ENCODE results near the gene RAB19. TPM values are rescaled to one million over a fixed set of nuclear protein-coding genes. Genes with fewer than 3 reads are reported as not detected.

Gene RAB19
- total and polyA plus RNA-seq, 4 experiments from 2014 or later: 1.6 to 3.2 (median 2.3) TPM

GRCh38 chr7:140458201-140458600 is 54.3 kb downstream of the RAB19 start:
- Mint-ChIP-seq H3K4me1 (peaks cover 16 to 36% (median 20%) of the 10 kb centered on the region in 4 donors), H3K27ac (peak overlapping the region in 2 of 7 donors; percentile 16 to 42), H3K9me3 (peaks cover 0 to 1% (median 0%) of the 10 kb centered on the region in 8 donors), H3K36me3 (peaks cover 61 to 79% of the 10 kb centered on the region in 2 donors), H3K4me3 (no peak overlapping the region), H3K27me3 (no peaks in the 10 kb centered on the region)
- Histone ChIP-seq H3K36me3 (ENCODE audit: insufficient read depth, low read length) (peaks cover 57% of the 10 kb centered on the region), H3K9me3 (ENCODE audit: control insufficient read depth in 1 of 2, low read length in 2 of 2) (no peaks in the 10 kb centered on the region), H3K27ac (ENCODE audit: low read depth, low read length) (no peak overlapping the region), H3K4me1 (ENCODE audit: insufficient read depth, low read length) (no peaks in the 10 kb centered on the region), H3K27me3 (ENCODE audit: insufficient read depth, low read length) (no peaks in the 10 kb centered on the region), H3K4me3 (ENCODE audit: low read length in 2 of 2) (no peak overlapping the region)
- CTCF ChIA-PET (ENCODE audit: partially characterized antibody): interaction anchor here (1.9 kb wide), 1 partner anchor 15 kb away, joined by 5 read pairs; no protein-coding TSS in a partner anchor
- intact Hi-C loops (cut with micrococcal nuclease): loop anchor here (10.0 kb wide), 1 partner anchor 103 kb away; no protein-coding TSS in a partner anchor
- POLR2A ChIA-PET (ENCODE audit: partially characterized antibody): no interaction called here
- DNase-seq: no peak

- Mint-ChIP-seq H3K4me3 (no peak overlapping the region), H3K27ac (peak overlapping the region in 2 of 7 donors; percentile 23 to 66), H3K4me1 (peaks cover 16 to 30% (median 19%) of the 10 kb centered on the region in 4 donors), H3K27me3 (no peaks in the 10 kb centered on the region), H3K36me3 (peaks cover 54 to 76% of the 10 kb centered on the region in 2 donors), H3K9me3 (peaks cover 0 to 1% (median 0%) of the 10 kb centered on the region in 8 donors)
- Histone ChIP-seq H3K27me3 (ENCODE audit: insufficient read depth, low read length) (no peaks in the 10 kb centered on the region), H3K27ac (ENCODE audit: low read depth, low read length) (no peak overlapping the region), H3K36me3 (ENCODE audit: insufficient read depth, low read length) (peaks cover 53% of the 10 kb centered on the region), H3K4me3 (ENCODE audit: low read length in 2 of 2) (no peak overlapping the region), H3K9me3 (ENCODE audit: control insufficient read depth in 1 of 2, low read length in 2 of 2) (no peaks in the 10 kb centered on the region), H3K4me1 (ENCODE audit: insufficient read depth, low read length) (no peaks in the 10 kb centered on the region)
- ChIA-PET POLR2A (ENCODE audit: partially characterized antibody) (no interaction called here), CTCF (ENCODE audit: partially characterized antibody) (no interaction called here)
- intact Hi-C loops (cut with micrococcal nuclease): loop anchor here (10.0 kb wide), 1 partner anchor 104 kb away; no protein-coding TSS in a partner anchor
- no peak for DNase-seq
Observed at GRCh38 chr7:140458916-140459315, 55.1 kb downstream of the RAB19 start.

- Mint-ChIP-seq H3K36me3 (peaks cover 35 to 55% of the 10 kb centered on the region in 2 donors), H3K27me3 (no peaks in the 10 kb centered on the region)
- POLR2A ChIA-PET (ENCODE audit: partially characterized antibody): interaction anchor here (0.6 to 2.0 kb wide), 2 partner anchors 9 to 12 kb away, joined by 3 to 4 read pairs; no protein-coding TSS in a partner anchor
Observed at GRCh38 chr7:140463111-140463510, 59.3 kb downstream of the RAB19 start.

GRCh38 chr7:140475747-140476333 is 72.0 kb downstream of the RAB19 start:
- peak overlapping the region; percentile 22 to 97 (median 74) for H3K4me3 Mint-ChIP-seq
- DNase-seq: peak; percentile 52 to 67 (median 60)
- intact Hi-C loops (cut with micrococcal nuclease): loop anchor here (1.0 to 10.0 kb wide), 7 partner anchors 17 to 1134 kb away; partner anchors contain the start of genes BRAF, FMC1, HIPK2 and PARP12
- H3K27ac Mint-ChIP-seq: peak overlapping the region; percentile 26 to 94 (median 59)
- Histone ChIP-seq H3K27ac (ENCODE audit: low read depth, low read length) (no peak overlapping the region), H3K4me3 (ENCODE audit: low read length in 2 of 2) (no peak overlapping the region), H3K36me3 (ENCODE audit: insufficient read depth, low read length) (peaks cover 8% of the 10 kb centered on the region), H3K27me3 (ENCODE audit: insufficient read depth, low read length) (no peaks in the 10 kb centered on the region), H3K9me3 (ENCODE audit: control insufficient read depth in 1 of 2, low read length in 2 of 2) (no peaks in the 10 kb centered on the region), H3K4me1 (ENCODE audit: insufficient read depth, low read length) (peaks cover 25% of the 10 kb centered on the region)
- POLR2A ChIA-PET (ENCODE audit: partially characterized antibody): interaction anchor here (3.2 to 6.4 kb wide), 2 partner anchors 16 to 198 kb away, joined by 17 to 38 read pairs; partner anchors contain the start of gene ADCK2
- H3K4me1 Mint-ChIP-seq: peaks cover 22 to 52% (median 34%) of the 10 kb centered on the region in 4 donors
- H3K9me3 Mint-ChIP-seq: peaks cover 0 to 2% (median 0%) of the 10 kb centered on the region in 8 donors
- CTCF ChIA-PET (ENCODE audit: partially characterized antibody): interaction anchor here (0.6 to 8.9 kb wide), 15 partner anchors 13 to 298 kb away, joined by 3 to 214 read pairs (median 3); partner anchors contain the start of gene KDM7A
- no peaks in the 10 kb centered on the region for H3K27me3 Mint-ChIP-seq
- H3K36me3 Mint-ChIP-seq: peaks cover 5 to 21% of the 10 kb centered on the region in 2 donors

More at GRCh38 chr7:140463111-140463510, 59.3 kb downstream of the RAB19 start:
- no peak overlapping the region for H3K4me3 Mint-ChIP-seq
- H3K36me3 ChIP-seq (ENCODE audit: insufficient read depth, low read length): peaks cover 38% of the 10 kb centered on the region
- DNase-seq: no peak
- H3K27me3 ChIP-seq (ENCODE audit: insufficient read depth, low read length): no peaks in the 10 kb centered on the region
- peaks cover 8 to 15% (median 12%) of the 10 kb centered on the region in 4 donors for H3K4me1 Mint-ChIP-seq
- no peak overlapping the region for H3K4me3 ChIP-seq (ENCODE audit: low read length in 2 of 2)
- CTCF ChIA-PET (ENCODE audit: partially characterized antibody): interaction anchor here (1.2 to 1.4 kb wide), 3 partner anchors 12 to 31 kb away, joined by 3 to 5 read pairs (median 4); no protein-coding TSS in a partner anchor
- peak overlapping the region in 1 of 7 donors; percentile 17 for H3K27ac Mint-ChIP-seq
- H3K4me1 ChIP-seq (ENCODE audit: insufficient read depth, low read length): no peaks in the 10 kb centered on the region
- H3K9me3 Mint-ChIP-seq: peaks cover 0 to 1% (median 0%) of the 10 kb centered on the region in 8 donors
- intact Hi-C loops (cut with micrococcal nuclease): no loop called here
- H3K27ac ChIP-seq (ENCODE audit: low read depth, low read length): no peak overlapping the region
- H3K9me3 ChIP-seq (ENCODE audit: control insufficient read depth in 1 of 2, low read length in 2 of 2): no peaks in the 10 kb centered on the region

GRCh38 chr7:140476698-140477261 is 72.9 kb downstream of the RAB19 start:
- intact Hi-C loops (cut with micrococcal nuclease): loop anchor here (5.0 to 10.0 kb wide), 5 partner anchors 338 to 1134 kb away; partner anchors contain the start of genes BRAF, FMC1, HIPK2 and PARP12

More at GRCh38 chr7:140476698-140477261, 72.9 kb downstream of the RAB19 start:
- peak overlapping the region; percentile 59 to 71 for H3K4me3 ChIP-seq (ENCODE audit: low read length in 2 of 2)
- H3K36me3 ChIP-seq (ENCODE audit: insufficient read depth, low read length): peaks cover under 1% of the 10 kb centered on the region
- no peaks in the 10 kb centered on the region for H3K27me3 ChIP-seq (ENCODE audit: insufficient read depth, low read length)
- POLR2A ChIA-PET (ENCODE audit: partially characterized antibody): interaction anchor here (0.6 to 6.4 kb wide), 13 partner anchors 10 to 538 kb away, joined by 3 to 38 read pairs (median 4); partner anchors contain the start of genes ADCK2, KDM7A and MRPS33
- H3K9me3 ChIP-seq (ENCODE audit: control insufficient read depth in 1 of 2, low read length in 2 of 2): no peaks in the 10 kb centered on the region
- DNase-seq: peak in 1 of 5 donors; percentile 2
- Mint-ChIP-seq H3K4me3 (peak overlapping the region; percentile 80 to 100 (median 94)), H3K27ac (peak overlapping the region; percentile 83 to 98 (median 94)), H3K27me3 (no peaks in the 10 kb centered on the region), H3K36me3 (peaks cover 1 to 16% of the 10 kb centered on the region in 2 donors), H3K9me3 (peaks cover 0 to 2% (median 0%) of the 10 kb centered on the region in 8 donors), H3K4me1 (peaks cover 20 to 49% (median 31%) of the 10 kb centered on the region in 4 donors)
- CTCF ChIA-PET (ENCODE audit: partially characterized antibody): interaction anchor here (0.7 to 8.9 kb wide), 20 partner anchors 9 to 514 kb away, joined by 3 to 214 read pairs (median 3); partner anchors contain the start of genes ADCK2 and KDM7A
- H3K4me1 ChIP-seq (ENCODE audit: insufficient read depth, low read length): peaks cover 25% of the 10 kb centered on the region
- H3K27ac ChIP-seq (ENCODE audit: low read depth, low read length): peak overlapping the region; percentile 75
